DMS53 treated with DMSO at 0.1 percent for 48 hours (cell line): Measurements from ENCODE around the gene CD7.

ENCODE experiments used
- DNase-seq: peaks from one replicate; lab custom pipeline; 2025; ENCODE audit not compliant: unreplicated experiment; lab: John Stamatoyannopoulos, UW

Gene CD7

GRCh38 chr17:82328994-82329507 lies 11.6 kb upstream of the CD7 start:
- DNase-seq = no peak

- no peak for DNase-seq
These were observed 11.0 kb upstream of the CD7 start for GRCh38 chr17:82328141-82328993.

- no peak for DNase-seq
These were observed 10.3 kb upstream of the CD7 start for GRCh38 chr17:82327757-82328140.

GRCh38 chr17:82327289-82327688 lies 9.9 kb upstream of the CD7 start:
- DNase-seq = no peak

GRCh38 chr17:82325286-82326180 lies 8.1 kb upstream of the CD7 start:
- no peak for DNase-seq

- no peak for DNase-seq
These were observed 7.3 kb upstream of the CD7 start for GRCh38 chr17:82324566-82325285.

- DNase-seq = no peak
These were observed 6.3 kb upstream of the CD7 start for GRCh38 chr17:82323514-82324234.

- DNase-seq = no peak
These were observed 5.4 kb upstream of the CD7 start for GRCh38 chr17:82322526-82323453.

GRCh38 chr17:82321947-82322466 lies 4.6 kb upstream of the CD7 start:
- no peak for DNase-seq

- no peak for DNase-seq
These were observed 3.8 kb upstream of the CD7 start for GRCh38 chr17:82320956-82321927.

GRCh38 chr17:82320140-82320840 lies 2.9 kb upstream of the CD7 start:
- peak; percentile 21 for DNase-seq

- no peak for DNase-seq
These were observed 2.2 kb upstream of the CD7 start for GRCh38 chr17:82319619-82320062.

GRCh38 chr17:82318772-82319606 lies 1.6 kb upstream of the CD7 start:
- no peak for DNase-seq

- no peak for DNase-seq
These were observed 726 bp upstream of the CD7 start for GRCh38 chr17:82318169-82318498.

- no peak for DNase-seq
These were observed 586 bp downstream of the CD7 start for GRCh38 chr17:82316651-82317393.
